Natural killer cell (primary cell): ENCODE data around the gene ZBTB17. TPM values are rescaled to one million over a fixed set of nuclear protein-coding genes. Genes with fewer than 3 reads are reported as not detected.

ENCODE experiments used
- ATAC-seq, 3 donors: fragments of 150-1000 bp in 2 of 3; fragments of 200-7000 bp in 1 of 3; cut with Tn5 transposase; 1 replicate in 1 of 3; 2 replicates in 2 of 3; pipeline ENCODE4 v1.10.0; 2021; ENCODE audit warnings: mild to moderate bottlenecking in 2 of 3, moderate library complexity in 2 of 3
- DNase-seq, 2 donors: peaks; one replicate each; pipeline versions ENCODE4 v3.0.0 to v3.0.0-alpha.2; 2013 to 2021; ENCODE audit warnings: mixed read lengths in 1 of 2
- H3K27ac ChIP-seq: one replicate; pipeline ENCODE4 v1.5.1; 2013; ENCODE audit warnings: mild to moderate bottlenecking, low read length
- H3K27me3 ChIP-seq: one replicate; pipeline ENCODE4 v1.6.1; 2013; ENCODE audit warnings: low read length; ENCODE audit not compliant: control insufficient read depth, insufficient read depth
- H3K36me3 ChIP-seq: one replicate; pipeline ENCODE4 v1.6.1; 2013; ENCODE audit warnings: low read length; ENCODE audit not compliant: control insufficient read depth, insufficient read depth
- H3K4me1 ChIP-seq: one replicate; pipeline ENCODE4 v1.6.1; 2013; ENCODE audit warnings: low read length; ENCODE audit not compliant: control insufficient read depth, insufficient read depth
- H3K4me3 ChIP-seq: one replicate; pipeline ENCODE4 v1.5.1; 2013; ENCODE audit warnings: low read length
- H3K9me3 ChIP-seq: one replicate; pipeline ENCODE4 v1.6.1; 2013; ENCODE audit warnings: low read length; ENCODE audit not compliant: control insufficient read depth, insufficient read depth
- H3K27ac Mint-ChIP-seq, 2 donors: one replicate each; pipeline ENCODE4 v1.8.0; 2022; ENCODE audit warnings: mild to moderate bottlenecking in 2 of 2, mixed read lengths in 2 of 2, moderate library complexity in 1 of 2
- H3K27me3 Mint-ChIP-seq, 2 donors: one replicate each; pipeline ENCODE4 v1.8.0; 2022; ENCODE audit warnings: low read depth in 2 of 2, mixed read lengths in 2 of 2
- H3K36me3 Mint-ChIP-seq: one replicate; pipeline ENCODE4 v1.8.0; 2022; ENCODE audit warnings: mixed read lengths
- H3K4me1 Mint-ChIP-seq, 2 donors: one replicate each; pipeline ENCODE4 v1.8.0; 2022; ENCODE audit warnings: mixed read lengths in 2 of 2
- H3K4me3 Mint-ChIP-seq: one replicate; pipeline ENCODE4 v1.8.0; 2022; ENCODE audit warnings: mild to moderate bottlenecking, moderate library complexity, mixed read lengths
- H3K9me3 Mint-ChIP-seq, 2 donors: one replicate each; pipeline ENCODE4 v1.8.0; 2022; ENCODE audit warnings: mixed read lengths in 2 of 2
- CTCF ChIP-seq: fragments of 200-600 bp; IDR thresholded peaks from one replicate; pipeline ENCODE4 v1.8.0; 2022; ENCODE audit warnings: antibody characterized with exemption
- WGBS: methylation state at CpG from one replicate; pipeline ENCODE4 v1.1.7; 2013; ENCODE audit warnings: missing lambda C conversion rate; ENCODE audit not compliant: insufficient coverage; 5-methylcytosine and 5-hydroxymethylcytosine counted together
- intact Hi-C: fragments of 100-400 bp; cut with micrococcal nuclease; formaldehyde crosslinking; loops from one replicate; pipeline ENCODE4 v1.14.2; 2022
- total RNA-seq, 4 donors: library from RNA; stranded (reverse); fragments of 120-200 nt in 1 of 4; gene quantifications; one replicate each; pipeline versions ENCODE4 v1.2.3 to v1.2.4, GENCODE V29; 2013 to 2022

The ZBTB17 gene
- total RNA-seq, 3 donors from 2014 or later (not counting 1 experiment from before 2014, with no cell fraction given), result 86.0 to 100 (median 86.9) TPM

GRCh38 chr1:15944308-15945010 is 31.4 kb downstream of the ZBTB17 start:
- no peak overlapping the region for H3K4me3 ChIP-seq
- H3K9me3 Mint-ChIP-seq, result no peaks in the 10 kb centered on the region
- no peak overlapping the region for H3K27ac ChIP-seq
- intact Hi-C loops, result no loop called here
- DNase-seq (no peak), ATAC-seq (no peak)
- no peaks in the 10 kb centered on the region for H3K27me3 ChIP-seq
- peaks cover 65% of the 10 kb centered on the region for H3K36me3 ChIP-seq
- H3K27ac Mint-ChIP-seq, result no peak overlapping the region
- no peak overlapping the region for H3K4me3 Mint-ChIP-seq
- no peaks in the 10 kb centered on the region for H3K27me3 Mint-ChIP-seq
- TF ChIP-seq CTCF, result no peak
- no peaks in the 10 kb centered on the region for H3K36me3 Mint-ChIP-seq
- no peaks in the 10 kb centered on the region for H3K9me3 ChIP-seq
- peaks cover 30% of the 10 kb centered on the region for H3K4me1 ChIP-seq
- WGBS, result 98% methylated on average over 55 of the region's 55 CpGs
- peaks cover 25 to 30% of the 10 kb centered on the region in 2 donors for H3K4me1 Mint-ChIP-seq

GRCh38 chr1:15943992-15944307 is 32.0 kb downstream of the ZBTB17 start:
- Histone ChIP-seq H3K36me3 (peaks cover 70% of the 10 kb centered on the region), H3K27me3 (no peaks in the 10 kb centered on the region), H3K9me3 (no peaks in the 10 kb centered on the region), H3K4me3 (no peak overlapping the region), H3K4me1 (peaks cover 25% of the 10 kb centered on the region), H3K27ac (no peak overlapping the region)
- peaks cover 20 to 29% of the 10 kb centered on the region in 2 donors for H3K4me1 Mint-ChIP-seq
- H3K9me3 Mint-ChIP-seq, result no peaks in the 10 kb centered on the region
- intact Hi-C loops, result no loop called here
- DNase-seq, result no peak
- H3K27ac Mint-ChIP-seq, result no peak overlapping the region
- no peak for ATAC-seq
- H3K4me3 Mint-ChIP-seq, result no peak overlapping the region
- H3K27me3 Mint-ChIP-seq, result no peaks in the 10 kb centered on the region
- H3K36me3 Mint-ChIP-seq, result no peaks in the 10 kb centered on the region
- no peak for TF ChIP-seq CTCF
- 98% methylated on average over 22 of the region's 22 CpGs for WGBS

GRCh38 chr1:15943328-15943991 is 32.4 kb downstream of the ZBTB17 start:
- DNase-seq (no peak), ATAC-seq (no peak)
- no peaks in the 10 kb centered on the region for H3K27me3 Mint-ChIP-seq
- H3K36me3 ChIP-seq, result peaks cover 75% of the 10 kb centered on the region
- TF ChIP-seq CTCF, result no peak
- peaks cover 16 to 25% of the 10 kb centered on the region in 2 donors for H3K4me1 Mint-ChIP-seq
- no peak overlapping the region for H3K4me3 Mint-ChIP-seq
- WGBS, result 98% methylated on average over 33 of the region's 33 CpGs
- H3K9me3 ChIP-seq, result no peaks in the 10 kb centered on the region
- H3K27me3 ChIP-seq, result no peaks in the 10 kb centered on the region
- intact Hi-C loops, result no loop called here
- no peak overlapping the region for H3K27ac ChIP-seq
- no peak overlapping the region for H3K27ac Mint-ChIP-seq
- no peaks in the 10 kb centered on the region for H3K36me3 Mint-ChIP-seq
- H3K4me3 ChIP-seq, result no peak overlapping the region
- H3K4me1 ChIP-seq, result peaks cover 20% of the 10 kb centered on the region
- no peaks in the 10 kb centered on the region for H3K9me3 Mint-ChIP-seq
